Measurements from ENCODE around the gene ATXN10. TPM values are rescaled to one million over a fixed set of nuclear protein-coding genes. Genes with fewer than 3 reads are reported as not detected.
A peak's percentile ranks its signal among the peaks of the same experiment; 100 is the strongest.

The ATXN10 gene
- total and polyA plus RNA-seq, 2 of the 8 experiments (the other 6 are each of a cell fraction or from before 2014, with no cell fraction given), result 134 to 210 TPM

DNA sequence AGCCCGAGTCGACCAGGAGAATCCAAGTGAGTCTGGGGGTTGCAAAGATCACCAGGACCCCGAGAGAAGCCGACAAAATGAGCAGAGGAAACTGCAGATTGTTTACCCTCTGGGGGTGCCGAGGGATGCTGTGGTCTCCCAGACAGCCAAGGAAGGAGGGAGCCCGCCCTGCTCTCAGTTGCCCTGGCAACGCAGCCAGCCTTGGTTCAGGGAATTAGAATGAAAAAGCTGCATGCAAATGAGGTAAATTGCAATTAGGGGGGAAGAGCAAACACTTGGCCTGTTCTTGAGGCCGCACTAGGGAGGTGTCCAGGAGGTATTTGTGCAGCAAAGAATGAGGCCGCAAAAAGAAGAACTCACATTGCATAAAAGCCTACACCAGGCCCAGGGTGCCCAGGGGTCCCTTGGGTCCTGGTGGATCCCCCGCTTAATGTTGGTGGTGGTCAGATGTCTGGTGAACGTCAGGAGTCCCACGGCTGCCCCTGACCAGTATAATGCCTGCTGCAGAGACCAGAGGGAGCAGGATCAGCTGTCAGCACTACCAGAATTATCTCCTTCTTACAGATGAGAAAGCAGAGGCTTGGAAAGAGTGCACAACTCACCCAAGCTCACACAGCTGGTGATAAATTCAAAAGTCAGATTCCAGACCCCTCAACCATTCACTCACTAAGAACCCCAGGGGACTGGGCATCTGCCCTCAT, 40.3 kb upstream of the ATXN10 start:
- Histone ChIP-seq H3K4ac (replicated peaks; ENCODE audit: insufficient read length, low read depth, low read length) (no peak overlapping the region), H4K5ac (ENCODE audit: insufficient read length, low read depth, low read length) (no peak overlapping the region), H3K23ac (ENCODE audit: insufficient read length) (no peak overlapping the region), H3K27me3 (replicated peaks in 1 of 4; ENCODE audit: control insufficient read depth in 3 of 4, extremely low read depth in 1 of 4, insufficient read depth in 3 of 4, low read length in 3 of 4) (no peaks in the 10 kb centered on the region; a peak in 3 of 7 replicates), H3K27ac (ENCODE audit: low read depth, low read length) (no peak overlapping the region), H3K18ac (ENCODE audit: extremely low read depth, low read length) (no peak overlapping the region), H3K36me3 (ENCODE audit: control insufficient read depth in 2 of 4, insufficient read depth in 4 of 4, low read length in 3 of 4) (no peaks in the 10 kb centered on the region), H3K14ac (ENCODE audit: insufficient read length) (no peak overlapping the region), H4K91ac (replicated peaks; ENCODE audit: insufficient read length, low read length) (peak overlapping the region; percentile 29), H3K79me2 (ENCODE audit: control insufficient read depth in 1 of 2, insufficient read depth in 2 of 2, low read length in 2 of 2) (no peaks in the 10 kb centered on the region), H2BK12ac (ENCODE audit: low read depth, low read length) (no peak overlapping the region), H3K23me2 (ENCODE audit: low read depth, low read length) (no peaks in the 10 kb centered on the region), H3K4me3 (ENCODE audit: extremely low read depth in 1 of 4, insufficient read depth in 2 of 4, low read depth in 3 of 4, low read length in 4 of 4) (peak overlapping the region in 2 of 4 experiments; percentile 17 to 19; a peak in 3 of 8 replicates), H3K79me1 (ENCODE audit: low read depth, low read length) (no peaks in the 10 kb centered on the region), H2BK20ac (ENCODE audit: low read length) (0 out of 2 replicates have a peak overlapping the region, but pooled peaks have one; percentile 23), H3K4me2 (ENCODE audit: insufficient read depth in 1 of 2, low read depth in 2 of 2, low read length in 2 of 2) (peak overlapping the region; percentile 24 to 45), H4K20me1 (replicated peaks in 1 of 2; ENCODE audit: control insufficient read depth in 1 of 2, insufficient read depth in 2 of 2, low read length in 2 of 2) (no peaks in the 10 kb centered on the region), H3K4me1 (replicated peaks in 1 of 4; ENCODE audit: control insufficient read depth in 3 of 4, insufficient read depth in 4 of 4, low read length in 3 of 4) (peaks cover 22 to 31% (median 28%) of the 10 kb centered on the region in 4 experiments), H2BK15ac (ENCODE audit: low read length) (no peak overlapping the region), H2AFZ (ENCODE audit: low read length) (no peak overlapping the region), H2BK5ac (ENCODE audit: low read depth, low read length) (no peak overlapping the region), H3K9ac (replicated peaks in 1 of 4; ENCODE audit: extremely low read depth in 1 of 4, low read depth in 3 of 4, low read length in 3 of 4) (no peak overlapping the region), H4K8ac (ENCODE audit: extremely low read depth, insufficient read depth, low read length) (no peak overlapping the region), H2BK120ac (replicated peaks; ENCODE audit: low read depth, low read length) (no peak overlapping the region), H2AK5ac (ENCODE audit: low read depth, low read length) (no peak overlapping the region), H3K9me3 (ENCODE audit: insufficient read depth in 2 of 2, low read depth in 1 of 2, low read length in 1 of 2) (no peaks in the 10 kb centered on the region), H3K56ac (replicated peaks; ENCODE audit: insufficient read length, low read depth, low read length) (no peak overlapping the region)
- DNase-seq (ENCODE audit: low read depth in 1 of 2, low spot score in 2 of 2), result peak in 1 of 2 experiments; percentile 75
- ChIA-PET POLR2A (ENCODE audit: partially characterized antibody) (interaction anchor here (1.6 kb wide), 1 partner anchor 235 kb away, joined by 4 read pairs; no protein-coding TSS in a partner anchor), CTCF (ENCODE audit: partially characterized antibody) (interaction anchor here (0.6 to 3.6 kb wide), 4 partner anchors 12 to 232 kb away, joined by 3 to 12 read pairs (median 4); no protein-coding TSS in a partner anchor)
- TF ChIP-seq SP1 (IDR thresholded peaks at IDR 0.05; ENCODE audit: low read depth, low read length) (0 out of 2 replicates have a peak, but pooled peaks have one; percentile 29), FOSL1 (IDR thresholded peaks at IDR 0.05; ENCODE audit: insufficient read depth, low read depth, low read length) (no peak)
- TF ChIP-seq, protein P1, sequence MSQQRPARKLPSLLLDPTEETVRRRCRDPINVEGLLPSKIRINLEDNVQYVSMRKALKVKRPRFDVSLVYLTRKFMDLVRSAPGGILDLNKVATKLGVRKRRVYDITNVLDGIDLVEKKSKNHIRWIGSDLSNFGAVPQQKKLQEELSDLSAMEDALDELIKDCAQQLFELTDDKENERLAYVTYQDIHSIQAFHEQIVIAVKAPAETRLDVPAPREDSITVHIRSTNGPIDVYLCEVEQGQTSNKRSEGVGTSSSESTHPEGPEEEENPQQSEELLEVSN (IDR thresholded peaks at IDR 0.05), result peak; percentile 68
- peak; percentile 78 for FAIRE-seq
- WGBS, 2 experiments (ENCODE audit: extremely low coverage in 1 of 2, insufficient coverage in 1 of 2, insufficient read length in 1 of 2, insufficient replicate concordance in 2 of 2, low coverage in 1 of 2, low lambda C conversion rate in 2 of 2, missing lambda C conversion rate in 1 of 2), result 26% methylated on average over 12 of the region's 12 CpGs; no CpG with 5 or more reads in 1 of the 2 experiments

Measured in H1 (cell line).